ENCODE results near the gene SLC29A1.

GRCh38 chr6:44223319-44224028, at the start of gene SLC29A1:
- no peak for TF ChIP-seq ATF2 (IDR thresholded peaks at IDR 0.05; ENCODE audit: low read length)
- TF ChIP-seq BCL11A (IDR thresholded peaks at IDR 0.05; ENCODE audit: low read depth in 2 of 2, low read length in 2 of 2), result no peak
- TF ChIP-seq CTCF (IDR thresholded peaks at IDR 0.05; ENCODE audit: control extremely low read depth in 1 of 3, insufficient read depth in 1 of 3, low read depth in 1 of 3, low read length in 3 of 3), result peak in 2 of 3 experiments; percentile 39 to 44; a peak in 3 of 4 replicates
- no peak for TF ChIP-seq EZH2 (IDR thresholded peaks at IDR 0.05; ENCODE audit: low read depth, low read length, severe bottlenecking)
- no peak for TF ChIP-seq SP2 (IDR thresholded peaks at IDR 0.05; ENCODE audit: low read length)
- TF ChIP-seq KDM1A (IDR thresholded peaks at IDR 0.05; ENCODE audit: borderline replicate concordance, low read length), result no peak
- no peak for TF ChIP-seq JUND (IDR thresholded peaks at IDR 0.05; ENCODE audit: low read length)
- TF ChIP-seq YY1 (IDR thresholded peaks at IDR 0.05; ENCODE audit: low read depth, low read length), result no peak
- no peak for TF ChIP-seq TCF12 (IDR thresholded peaks at IDR 0.05; ENCODE audit: low read depth, low read length)
- TF ChIP-seq SP1 (IDR thresholded peaks at IDR 0.05; ENCODE audit: low read depth, low read length), result no peak; the same call in 1 of the 2 replicates
- no peak for TF ChIP-seq HDAC6 (IDR thresholded peaks at IDR 0.05; ENCODE audit: low read depth, low read length)
- peak; percentile 53; the same call in 1 of the 2 replicates for TF ChIP-seq CREB1 (IDR thresholded peaks at IDR 0.05)
- no peak for TF ChIP-seq CEBPB (IDR thresholded peaks at IDR 0.05; ENCODE audit: low read depth, low read length)
- no peak for TF ChIP-seq SUZ12 (IDR thresholded peaks at IDR 0.05; ENCODE audit: low read length)
